HG03103 (cell line): ENCODE data around the gene KLHL26.

Source experiments
- ATAC-seq: cut with Tn5 transposase; IDR thresholded peaks from one replicate; pipeline ENCODE4 v1.9.1; 2021; ENCODE audit warnings: low read depth; ENCODE audit not compliant: unreplicated experiment

Gene KLHL26

DNA sequence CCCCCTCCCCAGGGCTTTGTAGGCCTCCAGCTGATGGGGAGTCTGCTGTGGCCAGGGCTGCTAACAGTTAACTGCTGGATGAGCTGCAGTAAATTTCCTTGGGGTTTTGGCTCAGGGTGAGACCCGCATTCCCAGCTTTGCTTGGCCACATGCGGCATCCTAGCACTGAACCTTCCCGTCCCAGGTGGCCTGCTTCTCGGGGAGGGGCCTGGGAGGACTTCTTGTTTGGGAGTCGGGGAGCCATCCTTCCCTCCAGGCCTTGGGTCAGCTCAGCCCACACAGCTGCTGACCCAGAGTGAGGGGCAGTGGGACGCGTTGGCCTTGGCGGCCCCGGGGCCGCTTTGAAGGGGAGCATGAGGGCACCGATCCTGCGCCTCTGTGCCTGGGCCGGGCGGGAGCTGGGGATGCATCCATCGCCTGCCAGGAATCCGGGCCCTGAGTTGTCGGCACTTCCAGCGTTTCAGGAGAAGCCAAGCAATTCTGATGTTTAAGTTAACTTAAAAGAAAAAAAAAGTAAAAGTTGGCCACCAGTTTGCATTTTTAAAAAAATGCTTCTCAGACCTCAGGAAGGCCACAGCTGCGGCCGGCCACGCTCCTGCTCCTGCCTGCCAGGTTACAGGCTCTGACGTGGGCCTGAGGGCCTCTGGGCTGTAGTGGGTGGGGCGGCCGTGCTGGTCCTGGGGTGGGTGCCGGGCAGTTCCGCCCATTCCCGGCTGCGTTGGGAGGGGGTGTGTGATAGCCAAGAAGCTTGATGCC is 74.3 kb downstream of the KLHL26 start:
- ATAC-seq = no peak

DNA sequence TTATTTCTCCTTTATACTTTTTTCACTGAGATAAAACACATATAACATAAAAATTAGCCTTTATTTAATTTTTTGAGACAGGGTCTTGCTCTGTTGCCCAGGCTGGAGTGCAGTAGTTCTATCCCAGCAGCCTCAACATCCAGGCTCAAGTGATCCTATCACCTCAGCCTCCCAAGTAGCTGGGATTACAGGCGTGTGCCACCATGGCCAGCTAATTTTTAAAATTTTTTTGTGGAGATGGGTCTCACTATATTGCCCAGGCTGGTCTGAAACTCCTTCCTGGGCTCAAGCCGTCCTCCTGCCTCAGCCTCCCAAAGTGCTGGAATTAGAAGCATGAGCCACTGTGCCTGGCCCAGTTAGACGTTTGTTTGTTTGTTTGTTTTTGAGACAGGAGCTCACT is 75.1 kb downstream of the KLHL26 start:
- no peak for ATAC-seq

DNA sequence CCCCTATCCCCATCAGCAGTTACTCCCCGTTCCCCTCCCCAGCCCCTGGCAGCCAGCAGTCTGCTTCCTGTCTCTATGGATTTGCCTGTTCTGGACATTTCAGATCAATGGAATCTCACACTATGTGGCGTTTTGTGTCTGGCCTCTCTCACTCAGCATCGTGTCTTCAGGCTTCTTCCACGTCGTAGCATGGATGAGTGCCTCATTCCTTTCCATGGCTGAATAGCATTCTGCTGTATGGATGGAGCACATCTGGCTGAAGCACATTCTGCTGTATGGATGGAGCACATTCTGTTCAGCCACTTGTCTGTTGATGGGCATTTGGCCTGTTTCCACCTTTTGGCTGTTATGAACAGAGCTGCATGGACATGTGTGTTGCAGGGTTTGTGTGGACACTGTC is 76.2 kb downstream of the KLHL26 start:
- no peak for ATAC-seq

- ATAC-seq = no peak
These were observed 76.8 kb downstream of the KLHL26 start for GRCh38 chr19:18713550-18714117.

DNA sequence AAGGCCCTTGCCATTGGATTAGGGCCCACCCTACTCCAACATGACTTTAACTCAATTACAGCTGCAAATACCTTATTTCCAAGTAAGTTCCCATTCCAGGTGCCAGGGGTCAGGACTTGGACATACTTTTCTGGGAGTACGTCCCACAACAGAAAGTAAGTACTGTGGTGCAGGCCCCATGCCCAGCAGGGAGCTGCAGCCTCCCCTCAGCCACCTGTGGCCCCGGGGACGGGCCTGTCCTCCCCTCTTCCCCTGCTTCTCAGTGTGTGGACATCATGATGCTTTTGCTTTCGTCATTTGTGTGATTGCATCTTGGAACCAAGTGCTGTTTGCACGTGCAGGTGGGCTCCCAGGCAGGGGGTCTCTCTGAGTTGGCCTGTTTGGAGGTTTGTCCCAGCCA is 78.6 kb downstream of the KLHL26 start:
- ATAC-seq = no peak

DNA sequence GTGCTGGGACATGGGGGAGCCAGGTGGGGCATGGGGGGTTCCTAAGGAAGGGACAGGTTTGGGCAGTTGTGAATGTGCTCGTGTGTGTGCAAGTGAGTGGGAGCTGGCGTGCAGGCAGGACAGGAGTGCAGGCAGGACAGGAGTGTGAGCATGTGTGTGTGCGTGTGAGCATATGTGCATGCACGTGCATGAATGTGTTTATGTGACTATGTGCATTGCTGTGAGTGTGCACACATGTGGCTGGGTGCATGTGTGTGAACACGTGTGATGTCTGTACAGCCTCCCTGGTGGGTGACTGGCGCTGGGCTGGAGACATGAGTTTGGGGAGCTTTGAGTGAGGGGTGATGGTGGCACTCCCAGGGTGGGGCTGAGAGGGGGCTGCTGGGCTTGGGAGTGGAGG is 80.0 kb downstream of the KLHL26 start:
- no peak for ATAC-seq

GRCh38 chr19:18717601-18718000 is 80.8 kb downstream of the KLHL26 start:
- no peak for ATAC-seq

GRCh38 chr19:18718015-18718526 is 81.2 kb downstream of the KLHL26 start:
- ATAC-seq = no peak

GRCh38 chr19:18718846-18719458 is 82.1 kb downstream of the KLHL26 start:
- no peak for ATAC-seq

DNA sequence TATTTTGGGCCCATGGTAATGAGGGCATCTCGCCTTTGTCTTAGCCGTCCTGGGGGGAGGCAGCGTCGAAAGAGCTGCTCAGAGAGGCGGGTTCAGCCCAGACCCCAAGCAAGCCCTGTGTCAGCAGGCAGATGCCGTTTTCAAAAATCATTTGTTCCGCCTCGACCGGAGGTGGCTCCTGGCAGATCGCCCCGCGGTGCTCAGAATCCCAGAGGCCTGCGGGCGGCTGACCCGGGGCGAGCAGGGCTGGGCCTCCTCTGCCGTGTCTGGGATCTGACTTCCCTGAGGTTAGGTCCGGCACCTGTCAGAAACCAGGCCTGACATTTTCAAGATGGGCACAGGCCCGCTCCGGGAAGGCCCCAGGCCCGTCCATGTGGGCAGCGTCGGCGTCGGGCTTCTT is 82.7 kb downstream of the KLHL26 start:
- no peak for ATAC-seq
